GM20000 (cell line): Measurements from ENCODE around the gene NAALADL2.

Source experiments
- DNase-seq: peaks from one replicate; pipeline ENCODE4 v3.0.0; 2012; ENCODE audit warnings: low spot score
- TF ChIP-seq, protein P1 (sequence below): IDR thresholded peaks from 2 replicates; pipeline ENCODE4 v1.5.1; 2012; ENCODE audit warnings: mild to moderate bottlenecking, control low read depth; ENCODE audit errors: extremely low read depth, missing control alignments

The NAALADL2 gene

DNA sequence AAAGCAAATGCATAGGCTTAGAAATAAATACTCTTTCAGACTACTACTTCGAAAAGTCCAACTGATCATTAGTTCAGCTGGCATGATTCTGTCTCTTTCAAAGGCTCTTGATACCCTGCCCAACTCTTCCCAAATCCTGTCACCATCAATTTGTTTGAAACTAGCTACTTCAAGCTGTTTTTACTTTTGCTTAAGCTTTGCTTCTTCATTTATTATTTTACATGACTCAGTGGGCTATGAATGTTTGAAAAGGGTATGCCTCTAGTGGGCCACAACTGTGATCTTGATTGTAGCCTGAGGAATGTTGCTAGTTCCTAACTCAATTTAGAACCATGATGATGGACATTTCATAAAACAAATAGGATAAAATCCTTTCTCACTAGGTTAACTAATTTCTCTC, 340.8 kb downstream of the NAALADL2 start:
- DNase-seq = no peak
- TF ChIP-seq, protein P1, sequence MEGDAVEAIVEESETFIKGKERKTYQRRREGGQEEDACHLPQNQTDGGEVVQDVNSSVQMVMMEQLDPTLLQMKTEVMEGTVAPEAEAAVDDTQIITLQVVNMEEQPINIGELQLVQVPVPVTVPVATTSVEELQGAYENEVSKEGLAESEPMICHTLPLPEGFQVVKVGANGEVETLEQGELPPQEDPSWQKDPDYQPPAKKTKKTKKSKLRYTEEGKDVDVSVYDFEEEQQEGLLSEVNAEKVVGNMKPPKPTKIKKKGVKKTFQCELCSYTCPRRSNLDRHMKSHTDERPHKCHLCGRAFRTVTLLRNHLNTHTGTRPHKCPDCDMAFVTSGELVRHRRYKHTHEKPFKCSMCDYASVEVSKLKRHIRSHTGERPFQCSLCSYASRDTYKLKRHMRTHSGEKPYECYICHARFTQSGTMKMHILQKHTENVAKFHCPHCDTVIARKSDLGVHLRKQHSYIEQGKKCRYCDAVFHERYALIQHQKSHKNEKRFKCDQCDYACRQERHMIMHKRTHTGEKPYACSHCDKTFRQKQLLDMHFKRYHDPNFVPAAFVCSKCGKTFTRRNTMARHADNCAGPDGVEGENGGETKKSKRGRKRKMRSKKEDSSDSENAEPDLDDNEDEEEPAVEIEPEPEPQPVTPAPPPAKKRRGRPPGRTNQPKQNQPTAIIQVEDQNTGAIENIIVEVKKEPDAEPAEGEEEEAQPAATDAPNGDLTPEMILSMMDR = no peak

DNA sequence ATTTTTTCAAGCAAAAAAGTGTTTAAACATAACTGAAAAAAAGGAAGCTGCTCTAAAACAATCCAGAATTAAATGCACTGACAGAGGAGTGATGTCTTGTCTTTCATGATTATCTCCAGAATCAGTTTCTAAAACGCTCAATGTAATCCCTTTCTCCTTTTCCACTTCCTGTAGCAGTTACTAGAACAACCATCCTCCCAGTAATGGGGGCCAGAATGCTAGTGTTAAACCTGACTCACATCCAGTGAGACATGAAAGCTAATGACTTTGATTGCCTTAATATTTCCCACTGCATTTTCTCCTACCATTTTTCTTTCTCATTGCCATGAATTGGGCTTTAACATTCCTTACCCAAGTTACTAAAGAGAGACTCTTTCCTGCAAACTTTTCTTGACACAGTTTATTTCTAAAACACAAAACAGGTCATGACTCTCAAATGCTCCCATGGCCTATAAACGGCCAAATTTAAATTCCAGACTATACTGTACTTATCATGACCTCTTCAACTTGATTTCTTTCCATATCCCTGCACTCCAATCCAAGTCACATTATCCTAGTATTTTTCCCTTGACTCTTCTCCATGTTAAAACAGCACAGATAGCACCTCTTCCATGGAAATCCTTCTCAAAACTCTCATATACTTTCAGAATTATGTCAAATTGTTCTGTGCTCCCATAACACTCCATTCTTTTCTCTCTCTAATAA, 341.4 kb downstream of the NAALADL2 start:
- TF ChIP-seq, protein P1 = no peak

DNA sequence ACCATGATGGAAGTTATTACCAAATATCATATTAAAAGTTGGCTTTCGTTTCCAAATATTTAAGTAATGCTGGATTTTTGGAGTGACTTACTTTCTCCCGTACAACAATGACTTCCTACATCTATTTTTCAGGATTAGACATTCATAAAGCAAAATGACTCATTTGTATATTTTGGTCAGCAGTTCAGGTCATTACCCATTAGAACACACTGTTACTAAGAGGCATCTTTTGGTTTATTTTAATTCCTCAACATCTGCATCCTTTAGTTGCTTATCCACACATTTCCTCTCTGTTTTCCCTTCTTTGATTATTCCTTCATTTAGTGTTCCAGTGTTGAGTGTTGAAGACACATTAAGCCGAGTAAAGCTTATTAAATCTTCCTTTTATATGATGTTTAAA, 348.2 kb downstream of the NAALADL2 start:
- TF ChIP-seq, protein P1 = no peak
- no peak for DNase-seq

More for the DNA sequence above, 341.4 kb downstream of the NAALADL2 start:
- DNase-seq = no peak

DNA sequence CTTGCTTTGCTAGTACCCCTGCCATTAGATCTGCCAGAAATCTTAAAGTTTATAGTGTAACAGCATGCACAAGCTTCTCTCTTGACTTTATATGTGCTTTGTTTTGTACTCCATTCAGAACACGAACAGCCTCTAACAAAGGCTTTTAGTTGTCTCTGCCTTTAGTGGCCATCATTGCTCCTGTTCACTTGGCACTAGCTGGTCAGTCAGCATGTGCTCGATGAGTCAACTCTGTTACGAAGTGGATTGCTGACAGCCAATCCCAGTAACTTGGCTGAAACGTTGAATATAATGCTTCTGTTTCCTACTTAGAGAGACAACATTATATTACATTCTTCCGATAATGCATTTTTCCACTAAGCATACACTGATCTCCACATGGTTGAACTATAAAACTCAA, 349.2 kb downstream of the NAALADL2 start:
- DNase-seq = no peak
- TF ChIP-seq, protein P1 = no peak

DNA sequence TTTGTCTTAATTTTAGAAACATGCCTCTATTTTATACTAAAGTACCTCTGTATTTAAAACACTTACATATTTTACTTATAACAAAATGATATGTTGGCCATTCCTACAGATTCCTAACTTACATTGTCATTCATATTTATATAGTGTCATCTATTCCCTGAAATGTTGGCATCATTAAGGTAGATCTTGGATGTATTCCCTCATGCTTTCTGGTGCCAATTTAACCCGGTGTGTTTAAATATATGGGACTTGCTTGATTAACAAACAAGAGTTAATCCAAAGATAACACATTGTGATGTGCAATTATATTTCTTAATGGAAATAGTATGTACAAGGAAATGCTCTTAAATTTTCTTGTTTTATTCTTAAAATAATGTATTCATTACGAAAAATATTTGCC, 352.3 kb downstream of the NAALADL2 start:
- TF ChIP-seq, protein P1 = no peak
- DNase-seq = no peak

DNA sequence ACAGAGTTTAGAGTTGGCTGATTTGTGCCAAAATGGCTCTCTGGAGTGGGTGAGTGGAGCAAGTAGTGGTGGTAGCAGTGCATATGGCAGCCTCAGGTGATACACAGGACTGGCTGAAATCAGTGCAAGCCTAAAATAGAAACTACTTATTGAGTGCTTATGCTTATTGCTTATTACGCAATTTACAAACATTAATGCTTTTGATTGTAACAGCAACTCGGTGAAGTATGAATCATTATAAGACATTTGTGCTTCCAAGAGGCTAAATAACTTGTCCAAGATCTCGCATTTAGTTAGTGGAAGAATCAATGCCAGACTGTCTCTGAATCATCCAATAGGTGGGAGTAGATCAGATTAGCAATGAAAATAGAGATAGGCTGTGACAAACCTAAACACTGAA, 353.8 kb downstream of the NAALADL2 start:
- DNase-seq = no peak
- TF ChIP-seq, protein P1 = no peak

DNA sequence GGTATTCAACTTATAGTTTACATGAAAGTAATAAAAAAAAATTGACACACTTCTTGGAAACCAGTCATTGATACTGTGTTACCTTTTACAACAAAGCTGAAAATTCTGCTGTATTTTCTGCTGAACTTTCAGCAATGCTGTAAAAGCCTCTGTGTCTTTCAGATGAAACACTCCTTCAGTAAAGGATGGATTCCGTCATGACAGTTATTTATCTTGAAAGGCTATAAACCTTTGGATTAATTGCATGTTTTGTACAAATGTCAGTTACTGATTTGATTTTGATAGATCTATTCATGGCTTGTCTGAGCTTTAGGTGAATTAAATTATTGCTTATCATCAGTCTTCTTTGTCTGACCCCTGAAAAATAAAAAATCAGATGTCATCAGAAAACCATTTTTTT, 355.1 kb downstream of the NAALADL2 start:
- TF ChIP-seq, protein P1 = no peak

More for the DNA sequence above, 355.1 kb downstream of the NAALADL2 start:
- DNase-seq = no peak
